ENCODE results near the gene HYI. TPM values are rescaled to one million over a fixed set of nuclear protein-coding genes. Genes with fewer than 3 reads are reported as not detected.

Gene HYI
- total and polyA plus RNA-seq, 4 donors = 26.9 to 34.9 (median 29.8) TPM

- H3K36me3 ChIP-seq (ENCODE audit: control insufficient read depth in 4 of 4, insufficient read depth in 3 of 4, low read depth in 1 of 4, low read length in 3 of 4) = peaks cover 5 to 64% (median 38%) of the 10 kb centered on the region in 4 donors
- no peak for TF ChIP-seq RAD21 (IDR thresholded peaks at IDR 0.05)
- WGBS = 86% methylated on average over 3 of the region's 3 CpGs
- H3K27ac ChIP-seq (ENCODE audit: low read depth in 1 of 2, low read length in 2 of 2) = no peak overlapping the region
- no peaks in the 10 kb centered on the region for H3K9me3 ChIP-seq (ENCODE audit: control insufficient read depth in 4 of 4, low read length in 3 of 4)
- no peak overlapping the region for H3K9ac ChIP-seq (ENCODE audit: low read depth in 1 of 2, low read length in 2 of 2)
- no peaks in the 10 kb centered on the region for H3K27me3 ChIP-seq (ENCODE audit: control insufficient read depth in 4 of 4, insufficient read depth in 4 of 4, low read length in 3 of 4)
- no peak for DNase-seq (ENCODE audit: low spot score)
- H3K4me1 ChIP-seq (ENCODE audit: control insufficient read depth in 4 of 4, insufficient read depth in 4 of 4, low read length in 3 of 4) = peaks cover 0 to 6% (median 0%) of the 10 kb centered on the region in 4 donors
- no peak overlapping the region for H3K4me3 ChIP-seq (ENCODE audit: low read depth in 1 of 3, low read length in 3 of 3)
Observed at GRCh38 chr1:43436371-43436770, 17.4 kb downstream of the HYI start.

GRCh38 chr1:43435146-43436145, 18.3 kb downstream of the HYI start:
- TF ChIP-seq CTCF (IDR thresholded peaks at IDR 0.05; ENCODE audit: low read depth, low read length, missing input control) = no peak
- no peak for TF ChIP-seq MAX (IDR thresholded peaks at IDR 0.05)
- TF ChIP-seq TAF1 (conservative IDR thresholded peaks at IDR 0.05) = no peak
- TF ChIP-seq JUND (IDR thresholded peaks at IDR 0.05) = no peak
- TF ChIP-seq ATF3 (IDR thresholded peaks at IDR 0.05) = no peak
- TF ChIP-seq RXRA (IDR thresholded peaks at IDR 0.05) = no peak
- no peak for TF ChIP-seq SP1 (IDR thresholded peaks at IDR 0.05)
- no peak for TF ChIP-seq GABPA (IDR thresholded peaks at IDR 0.05 in 1 of 2, conservative IDR thresholded peaks at IDR 0.05 in 1 of 2)
- TF ChIP-seq REST (IDR thresholded peaks at IDR 0.05) = no peak
- no peak for TF ChIP-seq FOXA1 (IDR thresholded peaks at IDR 0.05)
- no peak for TF ChIP-seq EGR1 (IDR thresholded peaks at IDR 0.05; ENCODE audit: low read depth in 2 of 2)
- no peak for TF ChIP-seq NR2F2 (IDR thresholded peaks at IDR 0.05)
- no peak for TF ChIP-seq FOXA2 (IDR thresholded peaks at IDR 0.05)
- TF ChIP-seq ZBTB33 (IDR thresholded peaks at IDR 0.05) = no peak
- no peak for TF ChIP-seq RAD21 (IDR thresholded peaks at IDR 0.05)
- TF ChIP-seq YY1 (IDR thresholded peaks at IDR 0.05) = no peak
- WGBS = 77% methylated on average over 14 of the region's 14 CpGs
- Histone ChIP-seq H3K27me3 (ENCODE audit: control insufficient read depth in 4 of 4, insufficient read depth in 4 of 4, low read length in 3 of 4) (no peaks in the 10 kb centered on the region), H3K4me1 (ENCODE audit: control insufficient read depth in 4 of 4, insufficient read depth in 4 of 4, low read length in 3 of 4) (peaks cover 0 to 6% (median 0%) of the 10 kb centered on the region in 4 donors), H3K9ac (ENCODE audit: low read depth in 1 of 2, low read length in 2 of 2) (no peak overlapping the region), H3K36me3 (ENCODE audit: control insufficient read depth in 4 of 4, insufficient read depth in 3 of 4, low read depth in 1 of 4, low read length in 3 of 4) (peaks cover 7 to 69% (median 41%) of the 10 kb centered on the region in 4 donors), H3K4me3 (ENCODE audit: low read depth in 1 of 3, low read length in 3 of 3) (no peak overlapping the region), H3K9me3 (ENCODE audit: control insufficient read depth in 4 of 4, low read length in 3 of 4) (no peaks in the 10 kb centered on the region), H3K27ac (ENCODE audit: low read depth in 1 of 2, low read length in 2 of 2) (peak overlapping the region; percentile 11 to 34)
- no peak for DNase-seq (ENCODE audit: low spot score)

Data from liver (tissue), 9 donors.